IPS-NIHi7 (cell line): ENCODE data around the gene EIF4H.
"Not testable (repeated sequence)": the region's sequence is repeated elsewhere in the genome, so short reads cannot be mapped to it uniquely, and the experiment has no call there.

ENCODE experiments used
- DNase-seq: peaks from one replicate; pipeline ENCODE4 v3.0.0; 2012; ENCODE audit warnings: mixed read lengths; ENCODE audit errors: extremely low spot score

Gene EIF4H

DNA sequence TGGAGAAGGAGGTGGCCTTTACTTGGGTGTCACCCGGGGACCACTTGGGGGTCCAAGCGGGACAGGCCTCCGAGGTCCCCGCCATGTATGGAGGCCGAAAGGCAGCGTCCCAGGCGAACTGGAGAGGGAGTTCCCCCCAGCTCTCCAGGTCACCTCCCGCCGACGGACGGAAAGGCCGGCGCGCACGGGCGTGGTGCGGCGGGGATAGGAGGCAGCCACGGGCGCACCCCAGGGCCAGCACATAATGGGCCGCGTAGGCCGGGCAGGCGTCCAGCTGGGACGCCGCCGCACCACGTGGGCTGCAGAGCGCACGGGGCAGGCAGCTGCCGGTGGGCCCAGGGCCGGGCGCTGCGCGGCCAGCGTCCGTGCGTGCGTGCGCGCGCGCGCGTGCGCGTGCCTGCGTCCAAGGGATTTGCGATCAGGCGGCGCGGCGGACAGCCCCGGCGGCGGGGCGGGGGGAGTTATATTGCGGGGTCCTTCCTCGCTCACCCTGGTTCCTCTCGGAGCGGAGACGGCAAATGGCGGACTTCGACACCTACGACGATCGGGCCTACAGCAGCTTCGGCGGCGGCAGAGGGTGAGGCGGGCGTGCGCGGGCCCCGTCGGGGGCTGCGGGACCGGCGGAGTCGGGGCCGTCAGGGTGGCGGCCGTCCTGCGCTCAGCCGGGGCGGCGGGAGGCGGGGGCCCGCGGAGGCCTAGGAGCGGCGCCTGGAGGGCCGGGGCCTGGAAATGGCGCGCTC lies at the start of gene EIF4H:
TSS of gene EIF4H (plus strand) at position 491 of the 740 bp plus-strand sequence. CDS start at position 519, 28 bp downstream.
- peak; percentile 95 for DNase-seq

DNA sequence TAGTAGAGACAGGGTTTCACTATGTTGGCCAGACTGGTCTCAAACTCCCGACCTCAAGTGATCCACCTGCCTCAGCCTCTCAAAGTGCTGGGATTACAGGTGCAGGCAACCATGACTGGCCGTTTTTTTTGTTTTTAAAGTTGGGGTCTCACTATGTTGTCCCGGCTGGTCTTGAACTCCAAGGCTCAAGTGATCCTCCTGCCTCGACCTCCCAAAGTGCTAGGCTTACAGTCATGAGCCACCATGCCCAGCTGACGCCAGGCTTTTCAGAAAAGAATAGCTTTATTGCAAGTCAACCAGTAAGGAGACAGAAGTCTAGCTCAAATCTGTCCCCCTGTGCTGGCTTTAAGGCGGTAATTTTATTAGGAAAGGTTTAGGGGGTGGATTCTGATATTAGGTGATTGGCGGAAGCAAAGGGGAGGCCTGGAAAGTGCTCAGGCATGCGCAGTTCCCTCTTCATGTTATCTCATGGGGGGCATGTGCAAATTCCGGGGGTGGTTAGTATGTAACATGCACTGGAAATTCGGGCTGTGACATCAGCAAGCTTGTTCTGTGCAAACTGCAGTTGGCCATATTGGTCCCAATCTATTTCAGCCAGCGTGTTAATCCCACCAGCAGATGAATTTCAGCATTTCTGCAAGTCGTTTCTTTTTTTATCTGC lies 47.8 kb upstream of the EIF4H start:
- DNase-seq, result no peak

DNA sequence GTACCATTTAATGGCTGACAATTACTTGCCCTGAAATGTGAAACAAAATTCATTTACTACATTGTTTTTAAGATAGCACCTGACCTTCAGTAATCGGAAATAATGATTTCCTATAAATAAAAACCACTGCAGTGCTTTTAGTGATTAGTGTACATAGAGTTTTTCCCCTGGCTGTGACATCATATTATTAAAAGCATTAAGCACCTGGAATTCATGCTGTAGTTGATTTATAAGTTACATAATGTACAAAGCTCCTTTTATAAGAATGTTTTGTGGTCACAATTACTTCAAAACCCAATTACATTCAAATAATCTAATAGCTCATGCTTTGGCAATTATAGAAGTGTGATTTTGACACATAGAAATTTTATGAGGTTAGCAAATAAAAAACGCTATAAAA lies 44.3 kb upstream of the EIF4H start:
- DNase-seq, result no peak

DNA sequence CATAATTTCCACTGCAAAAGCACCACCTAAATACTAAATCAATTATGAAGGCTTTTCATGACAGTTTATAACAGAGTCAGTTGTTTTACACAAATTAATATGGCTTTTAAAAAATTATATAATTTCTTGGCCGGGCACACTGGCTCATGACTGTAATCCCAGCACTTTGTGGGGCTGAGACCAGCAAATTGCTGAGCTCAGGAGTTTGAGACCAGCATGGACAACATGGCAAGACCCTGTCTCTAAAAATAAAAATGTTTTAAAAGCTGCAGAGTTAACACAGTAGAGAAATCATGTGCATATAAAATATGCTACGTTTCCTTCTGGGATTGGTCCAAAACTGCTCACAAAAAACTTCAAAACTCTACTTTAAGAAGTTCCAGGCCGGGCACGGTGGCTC lies 43.6 kb upstream of the EIF4H start:
- no peak for DNase-seq

GRCh38 chr7:74134117-74134620 lies 40.0 kb upstream of the EIF4H start:
- DNase-seq, result no peak

GRCh38 chr7:74138334-74138867 lies 35.8 kb upstream of the EIF4H start:
- DNase-seq, result peak; percentile 41

- peak; percentile 50 for DNase-seq
Observed at GRCh38 chr7:74138945-74139843, 35.0 kb upstream of the EIF4H start.

GRCh38 chr7:74141705-74142104 lies 32.5 kb upstream of the EIF4H start:
- no peak for DNase-seq

- DNase-seq, result no peak
Observed at GRCh38 chr7:74143383-74143782, 30.8 kb upstream of the EIF4H start.

DNA sequence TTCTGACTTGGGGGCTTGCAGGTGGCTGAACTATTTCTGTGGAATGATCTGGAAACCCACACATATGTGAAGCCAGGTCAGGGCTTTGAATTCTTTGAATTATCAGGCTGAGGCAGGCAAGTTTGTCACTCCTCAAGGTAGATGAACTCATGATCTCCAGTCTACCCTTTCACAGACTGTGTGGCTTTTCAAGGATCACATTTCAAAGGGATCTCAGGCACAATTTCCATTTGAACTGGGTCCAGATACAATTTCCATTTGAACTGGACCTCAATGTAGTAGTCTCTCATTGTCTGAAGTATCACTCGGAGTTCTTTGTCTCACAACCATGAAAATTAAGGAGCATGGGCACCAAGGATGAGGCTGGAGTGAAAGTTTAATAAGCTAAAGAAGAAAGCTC lies 25.7 kb upstream of the EIF4H start:
- no peak for DNase-seq

DNA sequence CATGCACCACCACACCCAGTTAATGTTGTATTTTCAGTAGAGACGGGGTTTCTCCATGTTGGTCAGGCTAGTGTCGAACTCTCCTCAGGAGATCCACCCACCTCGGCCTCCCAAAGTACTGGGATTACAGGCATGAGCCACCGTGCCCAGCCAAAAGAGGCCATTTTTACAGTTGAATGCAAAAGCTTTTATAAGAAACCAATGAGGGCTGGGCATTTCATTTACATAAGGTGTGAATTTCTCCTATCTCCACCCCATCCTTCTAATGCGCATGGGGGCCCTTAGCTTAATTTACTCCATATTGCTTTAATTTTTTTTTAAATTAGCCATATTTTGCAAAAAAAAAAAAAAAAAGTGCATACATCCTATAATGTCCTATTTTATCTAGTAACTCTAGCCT lies 25.1 kb upstream of the EIF4H start:
- no peak for DNase-seq

DNA sequence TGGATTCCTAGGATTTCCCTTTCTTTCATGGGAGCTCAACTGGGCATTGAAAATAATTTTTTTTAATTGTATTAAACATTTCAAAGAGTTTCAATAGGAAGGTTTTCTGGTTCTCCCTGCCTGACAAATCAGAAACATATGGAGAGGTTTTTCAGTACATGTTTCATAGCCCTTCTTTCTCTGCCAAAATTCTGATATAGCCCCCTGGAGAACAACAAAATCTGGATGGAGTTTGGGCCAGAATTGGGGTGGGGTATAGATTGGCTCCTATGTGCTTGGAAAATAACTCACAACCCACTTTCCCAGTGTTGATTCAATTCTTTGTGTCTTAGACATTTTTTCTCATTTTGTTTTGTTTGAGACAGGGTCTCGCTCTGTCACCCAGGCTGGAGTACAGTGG lies 24.6 kb upstream of the EIF4H start:
- DNase-seq, result no peak

GRCh38 chr7:74153736-74154135 lies 20.4 kb upstream of the EIF4H start:
- no peak for DNase-seq

DNA sequence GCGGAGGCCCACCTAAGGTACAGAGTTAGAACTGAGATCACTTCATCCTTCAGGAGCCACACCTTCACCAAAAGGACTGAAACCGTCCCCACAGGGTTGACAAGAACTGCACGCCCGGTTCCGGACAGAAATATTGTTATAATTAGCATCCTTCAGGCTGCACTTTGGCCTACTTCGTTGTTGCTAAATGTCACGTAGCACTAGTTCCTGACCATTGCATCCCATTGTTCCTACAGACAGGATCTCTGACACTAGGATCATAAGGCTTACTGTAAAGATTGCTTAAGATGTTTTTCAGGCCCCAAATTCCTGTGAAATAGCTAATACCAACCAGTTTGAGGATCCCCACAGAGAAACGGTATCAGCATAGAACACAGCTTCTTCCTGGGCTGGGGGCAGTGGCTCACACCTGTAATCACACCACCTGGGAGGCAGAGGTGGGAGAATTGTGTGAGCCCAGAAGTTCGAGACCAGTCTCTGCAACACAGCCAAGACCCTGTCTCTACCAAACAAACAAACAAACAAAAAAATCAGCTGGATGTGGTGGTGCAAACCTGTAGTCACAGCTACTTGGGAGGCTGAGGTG lies 18.3 kb upstream of the EIF4H start:
- DNase-seq, result no peak

DNA sequence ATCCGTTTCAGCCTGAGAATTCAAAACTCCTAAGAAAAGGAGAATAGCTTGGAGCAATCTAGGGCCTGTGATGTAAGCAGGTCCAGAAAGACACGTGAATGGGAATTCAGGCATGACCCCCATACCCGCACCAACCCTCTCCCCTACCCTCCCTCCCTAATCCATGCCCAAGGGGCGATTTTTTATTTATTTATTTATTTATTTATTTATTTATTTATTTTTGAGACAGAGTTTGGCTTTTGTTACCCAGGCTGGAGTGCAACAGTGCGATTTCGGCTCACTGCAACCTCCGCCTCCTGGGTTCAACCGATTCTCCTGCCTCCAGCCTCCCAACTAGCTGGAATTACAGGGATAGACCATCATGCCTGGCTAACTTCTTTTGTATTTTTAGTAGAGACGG lies 16.6 kb upstream of the EIF4H start:
- no peak for DNase-seq

GRCh38 chr7:74164985-74165456 lies 9.1 kb upstream of the EIF4H start:
- peak; percentile 28 for DNase-seq

DNA sequence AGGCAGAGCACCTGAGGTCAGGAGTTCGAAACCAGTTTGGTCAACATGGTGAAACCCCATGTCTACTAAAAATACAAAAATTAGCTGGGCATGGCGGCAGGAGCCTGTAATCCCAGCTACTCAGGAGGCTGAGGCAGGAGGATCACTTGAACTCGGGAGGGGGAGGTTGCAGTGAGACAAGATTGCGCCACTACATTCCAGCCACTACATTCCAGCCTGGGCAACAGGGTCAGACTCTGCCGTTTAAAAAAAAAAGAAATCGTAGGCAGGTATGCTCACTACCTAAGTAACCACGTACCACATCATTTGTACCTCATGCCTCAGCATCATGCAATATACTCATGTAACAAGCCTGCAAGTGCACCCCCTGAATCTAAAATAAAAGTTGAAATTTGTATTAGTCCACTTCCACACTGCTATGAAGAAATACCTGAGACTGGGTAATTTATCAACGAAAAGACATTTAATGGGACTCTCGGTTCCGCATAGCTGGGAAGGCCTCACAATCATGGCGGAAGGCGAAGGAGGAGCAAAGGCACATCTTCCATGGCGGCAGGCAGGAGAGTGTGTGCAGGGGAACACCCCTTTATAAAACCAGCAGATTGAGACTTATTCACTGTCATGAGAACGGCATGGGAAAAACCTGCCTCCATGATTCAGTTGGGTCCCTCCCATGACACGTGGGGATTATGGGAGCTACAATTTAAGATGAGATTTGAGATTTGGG lies 8.1 kb upstream of the EIF4H start:
- DNase-seq, result no peak

GRCh38 chr7:74167324-74167723 lies 6.8 kb upstream of the EIF4H start:
- not testable (repeated sequence) for DNase-seq

- no peak for DNase-seq
Observed at GRCh38 chr7:74173074-74173473, 1.1 kb upstream of the EIF4H start.

DNA sequence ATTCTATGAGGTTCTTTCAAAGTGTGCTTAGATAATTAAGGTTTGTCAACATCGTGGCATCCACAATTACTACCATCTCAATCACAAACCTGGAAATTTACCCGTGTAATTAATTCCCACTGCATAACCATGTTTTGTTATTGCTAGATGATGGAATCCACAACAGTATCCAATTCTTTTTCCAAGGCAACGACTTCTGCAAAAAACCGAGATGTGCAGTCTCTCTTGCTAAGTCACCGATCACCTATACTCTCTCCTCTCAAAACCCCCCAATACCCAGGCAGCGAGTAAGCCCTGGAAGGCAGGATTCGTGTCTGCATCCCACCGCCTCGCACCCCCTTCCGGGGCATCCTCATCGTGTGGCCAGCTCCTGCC lies 678 bp upstream of the EIF4H start:
- DNase-seq, result no peak

DNA sequence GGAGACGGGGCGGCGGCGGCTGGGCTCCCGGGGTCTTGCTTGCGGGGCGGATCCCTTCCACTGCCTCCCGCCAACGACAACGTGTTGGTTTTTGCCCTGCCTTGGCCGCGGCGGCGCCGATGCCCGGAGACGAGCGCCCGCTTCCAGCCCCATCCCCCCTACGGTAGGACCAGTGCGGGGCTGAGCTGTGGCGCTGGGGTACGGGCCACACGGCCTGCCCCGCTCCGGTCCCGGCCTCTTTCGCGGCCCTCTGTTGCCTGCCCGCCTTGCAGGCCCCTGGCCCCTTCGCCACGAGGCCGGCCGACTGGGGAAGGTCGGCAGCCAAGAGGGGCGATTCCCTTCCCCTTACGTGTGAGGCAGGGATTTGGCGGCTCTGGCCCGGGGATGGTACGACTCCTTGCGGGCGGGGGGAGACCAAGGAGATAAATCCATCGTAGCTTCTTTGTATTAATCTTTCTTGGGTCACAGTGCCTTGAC lies 488 bp downstream of the EIF4H start:
- peak; percentile 46 for DNase-seq
